ENCODE data around the gene GAB1. TPM values are rescaled to one million over a fixed set of nuclear protein-coding genes. Genes with fewer than 3 reads are reported as not detected.

GAB1 gene
- total RNA-seq, 1 donor from 2014 or later, result 63.3 TPM

DNA sequence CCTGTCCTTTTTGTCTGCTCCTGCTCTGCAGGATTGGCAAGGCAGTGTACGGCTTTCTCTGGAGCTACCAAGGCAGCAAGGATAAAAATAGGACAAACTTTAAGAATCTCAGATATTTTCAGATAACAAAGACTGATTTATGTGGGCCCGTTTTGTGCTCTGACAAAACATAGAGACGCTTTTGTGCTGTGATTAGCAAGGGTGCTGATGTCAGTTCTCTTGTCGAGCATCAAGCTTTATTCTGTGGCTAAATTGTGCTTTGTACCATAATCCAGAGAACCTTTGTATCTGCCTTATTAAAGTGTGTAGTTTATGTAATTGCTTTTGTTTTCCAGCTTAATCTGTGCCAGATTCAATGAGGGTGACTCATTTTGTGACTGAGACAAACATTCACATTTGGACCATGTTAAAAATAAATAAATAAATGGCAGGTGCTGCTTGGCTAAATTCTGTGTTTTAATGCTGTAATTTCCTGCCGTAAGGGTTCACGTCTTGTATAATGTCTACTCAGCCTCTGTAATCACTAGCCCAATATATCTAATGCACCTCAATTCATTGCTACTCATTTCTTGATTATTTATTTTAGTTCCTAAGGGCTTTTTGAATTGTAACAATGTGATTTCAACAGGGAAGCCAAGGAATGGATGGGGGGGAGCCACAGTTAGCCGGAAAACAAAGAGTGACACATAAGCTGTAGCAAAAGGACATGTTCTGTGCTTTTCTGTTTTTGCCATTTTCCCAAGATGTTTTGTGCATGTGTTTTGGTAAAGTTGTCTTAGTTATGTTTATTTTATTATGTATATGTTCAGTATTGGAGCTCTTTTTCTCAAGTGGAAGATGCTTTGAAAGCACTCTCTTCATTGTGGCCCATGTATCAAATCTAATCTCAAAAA lies 75.1 kb downstream of the GAB1 start:
- Histone ChIP-seq H3K27ac (peak overlapping the region; percentile 4), H3K4me3 (no peak overlapping the region), H3K4me1 (peaks cover 43% of the 10 kb centered on the region), H3K9me3 (no peaks in the 10 kb centered on the region), H3K27me3 (ENCODE audit: low read depth) (no peaks in the 10 kb centered on the region), H3K36me3 (peaks cover 11% of the 10 kb centered on the region)
- peak in 1 of 2 donors; percentile 67 for ATAC-seq
- no peak for DNase-seq
- TF ChIP-seq, protein P1, sequence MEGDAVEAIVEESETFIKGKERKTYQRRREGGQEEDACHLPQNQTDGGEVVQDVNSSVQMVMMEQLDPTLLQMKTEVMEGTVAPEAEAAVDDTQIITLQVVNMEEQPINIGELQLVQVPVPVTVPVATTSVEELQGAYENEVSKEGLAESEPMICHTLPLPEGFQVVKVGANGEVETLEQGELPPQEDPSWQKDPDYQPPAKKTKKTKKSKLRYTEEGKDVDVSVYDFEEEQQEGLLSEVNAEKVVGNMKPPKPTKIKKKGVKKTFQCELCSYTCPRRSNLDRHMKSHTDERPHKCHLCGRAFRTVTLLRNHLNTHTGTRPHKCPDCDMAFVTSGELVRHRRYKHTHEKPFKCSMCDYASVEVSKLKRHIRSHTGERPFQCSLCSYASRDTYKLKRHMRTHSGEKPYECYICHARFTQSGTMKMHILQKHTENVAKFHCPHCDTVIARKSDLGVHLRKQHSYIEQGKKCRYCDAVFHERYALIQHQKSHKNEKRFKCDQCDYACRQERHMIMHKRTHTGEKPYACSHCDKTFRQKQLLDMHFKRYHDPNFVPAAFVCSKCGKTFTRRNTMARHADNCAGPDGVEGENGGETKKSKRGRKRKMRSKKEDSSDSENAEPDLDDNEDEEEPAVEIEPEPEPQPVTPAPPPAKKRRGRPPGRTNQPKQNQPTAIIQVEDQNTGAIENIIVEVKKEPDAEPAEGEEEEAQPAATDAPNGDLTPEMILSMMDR (IDR thresholded peaks at IDR 0.05), result no peak
- intact Hi-C loops (cut with DNase I), result no loop called here

DNA sequence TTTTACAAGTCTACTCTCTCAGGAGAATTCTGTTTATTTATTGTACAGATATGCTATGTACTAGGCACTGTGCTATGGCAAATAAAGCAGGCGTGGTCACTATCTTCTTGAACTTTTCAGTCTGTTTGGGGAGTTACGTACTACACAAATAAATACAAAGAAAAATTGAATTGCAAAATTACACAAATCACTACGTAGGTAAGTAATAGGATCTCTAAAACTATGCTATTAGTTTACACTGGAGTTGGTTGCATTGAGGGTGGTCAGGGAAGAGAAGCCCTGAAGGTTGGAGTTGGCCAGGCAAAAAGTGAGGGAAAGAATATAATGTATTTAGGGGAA lies 75.7 kb downstream of the GAB1 start:
- DNase-seq (no peak), ATAC-seq (no peak)
- intact Hi-C loops (cut with DNase I), result no loop called here
- H3K4me3 ChIP-seq, result no peak overlapping the region
- no peaks in the 10 kb centered on the region for H3K9me3 ChIP-seq
- H3K27me3 ChIP-seq (ENCODE audit: low read depth), result no peaks in the 10 kb centered on the region
- peaks cover 37% of the 10 kb centered on the region for H3K4me1 ChIP-seq
- H3K36me3 ChIP-seq, result peaks cover 17% of the 10 kb centered on the region
- H3K27ac ChIP-seq, result no peak overlapping the region
- TF ChIP-seq, protein P1 (IDR thresholded peaks at IDR 0.05), result no peak

DNA sequence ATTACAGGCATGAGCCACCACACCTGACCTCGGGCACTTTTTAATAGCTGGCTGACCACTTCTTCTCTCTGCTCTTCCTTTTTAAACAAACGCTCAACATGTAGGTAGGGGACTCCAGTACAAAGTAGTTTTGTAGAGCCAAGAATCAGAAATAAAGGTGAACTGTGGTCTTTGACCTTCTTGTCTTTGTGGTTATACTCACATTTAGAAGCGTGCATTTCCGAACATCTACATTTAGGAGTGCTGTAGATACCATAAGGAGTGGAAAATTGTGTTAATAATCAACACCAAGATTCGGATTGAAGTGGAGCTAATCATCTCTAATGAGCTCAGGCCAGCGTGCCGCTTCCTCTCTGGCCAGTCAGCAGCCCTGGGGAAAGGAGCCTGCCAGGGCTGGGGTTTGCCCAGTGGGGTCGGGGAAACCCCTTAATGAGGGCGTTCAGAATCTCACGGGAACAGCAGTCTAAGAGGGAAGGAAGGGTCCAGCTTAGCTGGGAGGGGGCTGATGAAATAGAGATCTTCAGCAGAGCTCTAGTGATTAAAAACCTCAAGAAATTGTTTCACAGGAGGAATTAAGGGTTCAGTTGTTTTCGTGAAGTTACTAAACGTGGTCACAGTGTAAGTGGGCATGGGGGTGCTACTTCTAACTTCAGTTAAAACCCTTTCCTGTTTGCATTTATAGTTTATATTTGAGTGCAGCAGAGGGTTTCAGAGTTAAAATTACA lies 81.2 kb downstream of the GAB1 start:
- Histone ChIP-seq H3K36me3 (peaks cover 25% of the 10 kb centered on the region), H3K27ac (no peak overlapping the region), H3K4me1 (no peaks in the 10 kb centered on the region), H3K27me3 (ENCODE audit: low read depth) (no peaks in the 10 kb centered on the region), H3K9me3 (no peaks in the 10 kb centered on the region), H3K4me3 (no peak overlapping the region)
- intact Hi-C loops (cut with DNase I), result no loop called here
- no peak for ATAC-seq
- DNase-seq, result no peak
- TF ChIP-seq, protein P1 (IDR thresholded peaks at IDR 0.05), result no peak

DNA sequence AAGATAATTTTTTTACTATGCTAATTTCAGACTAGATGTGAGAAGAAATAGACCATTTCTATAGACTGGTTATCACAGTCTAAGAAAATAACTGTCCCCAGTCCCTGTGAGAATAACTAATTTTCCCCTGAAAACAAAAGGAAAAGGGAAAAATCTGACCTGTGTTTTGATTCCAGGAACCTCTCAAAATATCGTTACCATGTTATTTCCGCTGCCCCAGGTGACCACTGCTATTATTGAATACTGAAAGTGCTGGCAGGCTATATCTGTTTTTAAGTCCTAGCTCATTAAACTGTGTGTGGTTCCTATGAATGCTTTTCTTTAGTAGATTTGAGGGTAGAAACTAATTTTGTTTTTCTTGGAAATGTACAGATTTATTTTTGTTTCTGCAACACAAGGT lies 83.6 kb downstream of the GAB1 start:
- peaks cover 28% of the 10 kb centered on the region for H3K36me3 ChIP-seq
- ATAC-seq (no peak), DNase-seq (no peak)

DNA sequence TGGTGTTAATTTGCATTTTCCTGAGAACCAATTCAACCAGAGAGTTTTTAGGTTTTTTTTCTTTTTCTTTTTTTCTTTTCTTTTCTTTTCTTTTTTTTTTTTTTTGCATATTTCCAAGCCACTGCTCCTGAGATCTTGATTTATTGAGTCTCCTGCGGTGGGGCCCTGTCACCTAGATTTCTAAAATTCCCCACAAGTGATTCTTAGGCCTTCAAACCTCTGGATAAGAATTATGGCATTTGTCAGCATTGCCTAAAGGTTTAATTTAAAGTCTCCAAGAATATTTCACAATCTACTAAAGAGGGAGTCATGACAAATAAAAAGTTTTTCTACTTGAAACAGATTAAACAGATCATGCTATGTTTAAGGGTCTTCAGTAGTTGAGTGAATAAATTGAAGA lies 84.9 kb downstream of the GAB1 start:
- Histone ChIP-seq H3K4me3 (no peak overlapping the region), H3K36me3 (peaks cover 24% of the 10 kb centered on the region), H3K27me3 (ENCODE audit: low read depth) (no peaks in the 10 kb centered on the region), H3K27ac (no peak overlapping the region), H3K9me3 (no peaks in the 10 kb centered on the region), H3K4me1 (no peaks in the 10 kb centered on the region)
- intact Hi-C loops (cut with DNase I), result no loop called here
- TF ChIP-seq, protein P1 (IDR thresholded peaks at IDR 0.05), result no peak
- DNase-seq (no peak), ATAC-seq (no peak)

More for the DNA sequence above, 83.6 kb downstream of the GAB1 start:
- H3K9me3 ChIP-seq, result no peaks in the 10 kb centered on the region
- no peaks in the 10 kb centered on the region for H3K27me3 ChIP-seq (ENCODE audit: low read depth)
- TF ChIP-seq, protein P1 (IDR thresholded peaks at IDR 0.05), result no peak
- no peak overlapping the region for H3K4me3 ChIP-seq
- no peaks in the 10 kb centered on the region for H3K4me1 ChIP-seq
- intact Hi-C loops (cut with DNase I), result no loop called here
- no peak overlapping the region for H3K27ac ChIP-seq

Data from lower lobe of right lung (tissue), 2 donors.